ENCODE measurements around the gene SIPA1L2.

SIPA1L2 gene

GRCh38 chr1:232650418-232650817, 20.5 kb upstream of the SIPA1L2 start:
- in situ Hi-C loops (cut with MboI; ENCODE audit: low sequenced_read_pairs), result no loop called here

GRCh38 chr1:232648316-232648715, 18.4 kb upstream of the SIPA1L2 start:
- in situ Hi-C loops (cut with MboI; ENCODE audit: low sequenced_read_pairs), result no loop called here

- in situ Hi-C loops (cut with MboI; ENCODE audit: low sequenced_read_pairs), result no loop called here
Measured at GRCh38 chr1:232644209-232644608, 14.3 kb upstream of the SIPA1L2 start.

- in situ Hi-C loops (cut with MboI; ENCODE audit: low sequenced_read_pairs), result no loop called here
Measured at GRCh38 chr1:232643251-232643650, 13.3 kb upstream of the SIPA1L2 start.

GRCh38 chr1:232641507-232641906, 11.6 kb upstream of the SIPA1L2 start:
- in situ Hi-C loops (cut with MboI; ENCODE audit: low sequenced_read_pairs), result no loop called here

- in situ Hi-C loops (cut with MboI; ENCODE audit: low sequenced_read_pairs), result no loop called here
Measured at GRCh38 chr1:232636799-232637198, 6.9 kb upstream of the SIPA1L2 start.

GRCh38 chr1:232635778-232636356, 5.9 kb upstream of the SIPA1L2 start:
- in situ Hi-C loops (cut with MboI; ENCODE audit: low sequenced_read_pairs), result no loop called here

- in situ Hi-C loops (cut with MboI; ENCODE audit: low sequenced_read_pairs), result no loop called here
Measured at GRCh38 chr1:232635279-232635678, 5.3 kb upstream of the SIPA1L2 start.

GRCh38 chr1:232634096-232634495, 4.2 kb upstream of the SIPA1L2 start:
- in situ Hi-C loops (cut with MboI; ENCODE audit: low sequenced_read_pairs), result no loop called here

- in situ Hi-C loops (cut with MboI; ENCODE audit: low sequenced_read_pairs), result no loop called here
Measured at GRCh38 chr1:232630894-232631195, 912 bp upstream of the SIPA1L2 start.

- in situ Hi-C loops (cut with MboI; ENCODE audit: low sequenced_read_pairs), result no loop called here
Measured at GRCh38 chr1:232629250-232630046, 485 bp downstream of the SIPA1L2 start.

- in situ Hi-C loops (cut with MboI; ENCODE audit: low sequenced_read_pairs), result no loop called here
Measured at GRCh38 chr1:232628335-232629249, 1.3 kb downstream of the SIPA1L2 start.

- in situ Hi-C loops (cut with MboI; ENCODE audit: low sequenced_read_pairs), result no loop called here
Measured at GRCh38 chr1:232627645-232628334, 2.1 kb downstream of the SIPA1L2 start.

- in situ Hi-C loops (cut with MboI; ENCODE audit: low sequenced_read_pairs), result no loop called here
Measured at GRCh38 chr1:232627171-232627570, 2.8 kb downstream of the SIPA1L2 start.

GRCh38 chr1:232626452-232626851, 3.5 kb downstream of the SIPA1L2 start:
- in situ Hi-C loops (cut with MboI; ENCODE audit: low sequenced_read_pairs), result no loop called here

GRCh38 chr1:232625319-232625868, 4.5 kb downstream of the SIPA1L2 start:
- in situ Hi-C loops (cut with MboI; ENCODE audit: low sequenced_read_pairs), result no loop called here

GRCh38 chr1:232624546-232625281, 5.2 kb downstream of the SIPA1L2 start:
- in situ Hi-C loops (cut with MboI; ENCODE audit: low sequenced_read_pairs), result no loop called here

GRCh38 chr1:232622981-232623380, 7.0 kb downstream of the SIPA1L2 start:
- in situ Hi-C loops (cut with MboI; ENCODE audit: low sequenced_read_pairs), result no loop called here

- in situ Hi-C loops (cut with MboI; ENCODE audit: low sequenced_read_pairs), result no loop called here
Measured at GRCh38 chr1:232622378-232622777, 7.6 kb downstream of the SIPA1L2 start.

GRCh38 chr1:232621050-232621449, 8.9 kb downstream of the SIPA1L2 start:
- in situ Hi-C loops (cut with MboI; ENCODE audit: low sequenced_read_pairs), result no loop called here
